Lung microvascular endothelial cell (primary cell): ENCODE measurements around the gene OXCT1. TPM values are rescaled to one million over a fixed set of nuclear protein-coding genes. Genes with fewer than 3 reads are reported as not detected.

Experiments used
- DNase-seq, 2 donors: peaks; one replicate each; pipeline versions ENCODE4 v3.0.0 to v3.0.0-alpha.2; 2010; ENCODE audit warnings: low read depth in 2 of 2
- total RNA-seq: library from RNA; depleted of rRNA; stranded (reverse); fragments of >200 nt; gene quantifications from 2 replicates; pipeline ENCODE4 v1.2.1, GENCODE V29; 2014

Gene OXCT1
- 12.9 and 21.8 TPM in 2 replicates for total RNA-seq

- DNase-seq: peak; percentile 86 to 87
Measured at GRCh38 chr5:41869724-41870626, at the start of gene OXCT1. OXCT1 (minus strand) TSS chr5:41870425; CDS start chr5:41870358, 67 bp downstream.

GRCh38 chr5:41918105-41918504, 47.9 kb upstream of the OXCT1 start:
- no peak for DNase-seq

GRCh38 chr5:41908374-41909079, 38.3 kb upstream of the OXCT1 start:
- DNase-seq: peak in 1 of 2 donors; percentile 59

GRCh38 chr5:41906151-41906550, 35.9 kb upstream of the OXCT1 start:
- DNase-seq: no peak

GRCh38 chr5:41903892-41904799, 33.9 kb upstream of the OXCT1 start, which contains the start of gene RIMOC1:
RIMOC1 (plus strand) TSS chr5:41904344; CDS start chr5:41904368, 24 bp downstream.
- peak; percentile 99 to 100 for DNase-seq

- no peak for DNase-seq
Measured at GRCh38 chr5:41903382-41903891, 33.2 kb upstream of the OXCT1 start.

GRCh38 chr5:41896230-41896629, 26.0 kb upstream of the OXCT1 start:
- no peak for DNase-seq

GRCh38 chr5:41893074-41893851, 23.0 kb upstream of the OXCT1 start:
- DNase-seq: no peak

GRCh38 chr5:41892031-41892430, 21.8 kb upstream of the OXCT1 start:
- no peak for DNase-seq

GRCh38 chr5:41891066-41891707, 21.0 kb upstream of the OXCT1 start:
- DNase-seq: no peak

GRCh38 chr5:41885286-41885685, 15.1 kb upstream of the OXCT1 start:
- DNase-seq: no peak

GRCh38 chr5:41883936-41884335, 13.7 kb upstream of the OXCT1 start:
- DNase-seq: no peak

GRCh38 chr5:41883243-41883642, 13.0 kb upstream of the OXCT1 start:
- DNase-seq: no peak

GRCh38 chr5:41882765-41883164, 12.5 kb upstream of the OXCT1 start:
- DNase-seq: no peak

GRCh38 chr5:41878643-41879478, 8.6 kb upstream of the OXCT1 start:
- DNase-seq: peak in 1 of 2 donors; percentile 46

GRCh38 chr5:41878173-41878572, 7.9 kb upstream of the OXCT1 start:
- DNase-seq: no peak

GRCh38 chr5:41877408-41877807, 7.2 kb upstream of the OXCT1 start:
- DNase-seq: no peak

GRCh38 chr5:41876678-41877077, 6.5 kb upstream of the OXCT1 start:
- no peak for DNase-seq

- DNase-seq: no peak
Measured at GRCh38 chr5:41875121-41875520, 4.9 kb upstream of the OXCT1 start.
